HG02840 (cell line): ENCODE measurements around the gene GAS2L2.

Source experiments
- ATAC-seq: cut with Tn5 transposase; IDR thresholded peaks from one replicate; pipeline ENCODE4 v1.9.1; 2021; ENCODE audit warnings: mild to moderate bottlenecking, moderate library complexity, moderate number of reproducible peaks; ENCODE audit not compliant: unreplicated experiment, low FRiP score

Gene GAS2L2

DNA sequence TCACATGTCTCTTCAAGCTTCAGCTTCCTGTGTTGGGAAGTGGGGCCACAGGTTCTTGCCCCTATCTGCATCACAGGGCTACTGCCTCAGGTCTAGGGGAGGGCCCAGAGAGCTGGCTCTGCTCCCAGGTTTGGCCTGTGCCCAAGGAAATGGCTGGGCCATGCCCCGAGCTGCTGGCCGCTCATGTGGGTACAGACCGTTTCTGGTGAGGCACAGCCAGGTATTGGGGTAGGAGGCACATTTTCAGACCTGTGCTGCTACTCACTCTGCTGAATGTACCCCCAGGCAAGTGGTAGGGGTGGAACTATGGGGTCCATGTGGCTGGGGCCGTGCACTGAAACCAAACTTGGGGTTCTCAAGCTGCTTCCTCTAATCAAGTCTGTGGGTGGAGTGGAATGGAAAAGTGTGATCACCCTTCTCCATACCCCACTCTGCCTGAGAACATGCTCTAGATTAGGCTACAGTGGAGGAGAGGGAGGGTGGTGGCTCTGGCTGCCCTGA, 4.6 kb downstream of the GAS2L2 start:
- no peak for ATAC-seq

DNA sequence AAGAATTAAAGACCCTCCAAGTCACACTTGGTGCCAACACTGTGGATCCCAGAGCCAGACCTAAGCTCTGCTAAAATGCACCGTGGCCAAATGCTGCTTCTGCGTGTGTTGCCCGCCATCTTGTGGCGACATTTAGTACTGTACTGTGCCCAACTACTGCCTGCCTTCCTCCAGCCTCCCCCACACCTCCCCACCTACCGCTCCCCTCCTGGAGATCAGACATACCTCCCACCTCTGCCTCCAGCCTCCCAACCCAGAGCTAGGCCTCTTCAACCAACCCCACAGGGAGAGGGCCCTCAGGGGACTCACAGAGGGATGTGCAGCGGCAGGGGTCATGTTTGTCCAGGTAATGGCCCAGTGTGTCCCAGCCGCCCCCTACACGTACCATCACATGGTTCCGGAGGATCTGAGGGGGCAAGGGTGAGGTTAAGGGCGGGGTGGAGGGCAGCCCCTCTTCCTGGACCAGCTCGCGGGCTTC, 5.5 kb downstream of the GAS2L2 start:
- ATAC-seq, result no peak

DNA sequence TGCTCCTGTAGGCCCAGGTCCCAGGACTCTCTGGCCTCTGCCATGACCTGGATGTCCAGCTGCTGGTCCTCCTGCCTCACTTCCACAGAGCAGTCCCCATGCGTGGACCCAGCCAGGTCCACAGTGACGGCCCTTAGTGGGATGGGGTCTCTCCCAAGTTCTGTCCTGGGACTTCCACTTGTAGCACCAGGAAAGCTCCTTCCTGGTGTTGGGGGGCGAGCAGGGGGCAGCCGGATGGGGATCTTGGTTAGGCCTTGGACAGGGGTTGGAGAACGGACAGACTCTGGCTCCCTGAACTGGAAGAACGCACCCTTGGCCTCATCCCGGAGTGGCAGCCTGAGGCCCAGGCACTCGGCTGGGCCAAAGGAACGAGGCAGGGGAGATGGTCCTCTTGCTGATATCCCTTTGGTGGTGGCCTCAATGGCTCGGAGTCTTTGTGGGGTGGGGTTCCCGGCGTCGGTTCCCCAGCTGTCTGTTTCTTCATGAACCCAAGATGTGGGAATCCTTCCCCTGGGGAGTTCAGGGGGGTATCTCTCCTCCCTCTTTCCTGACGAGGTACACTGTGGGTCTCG, 7.2 kb downstream of the GAS2L2 start:
- no peak for ATAC-seq

DNA sequence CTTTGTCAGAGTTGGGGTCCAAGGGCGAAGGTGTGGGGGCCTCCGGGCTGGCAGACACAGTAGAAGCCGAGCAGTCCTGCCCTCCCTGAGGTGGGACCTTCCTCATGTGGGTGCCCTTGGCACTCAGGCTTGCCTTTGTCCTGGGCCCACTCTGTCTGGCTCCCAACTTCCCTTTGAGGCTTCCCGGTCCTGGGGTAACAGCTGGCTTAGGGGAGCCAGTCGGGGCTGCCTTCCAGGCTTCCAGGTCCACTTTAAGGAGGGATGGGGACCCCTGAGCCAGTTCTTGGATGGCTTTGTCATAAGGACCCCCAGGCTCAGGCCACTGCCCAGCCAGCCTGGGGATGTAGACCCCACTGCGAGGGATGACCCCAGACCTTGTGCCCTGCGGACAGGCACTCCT, 7.8 kb downstream of the GAS2L2 start:
- no peak for ATAC-seq

DNA sequence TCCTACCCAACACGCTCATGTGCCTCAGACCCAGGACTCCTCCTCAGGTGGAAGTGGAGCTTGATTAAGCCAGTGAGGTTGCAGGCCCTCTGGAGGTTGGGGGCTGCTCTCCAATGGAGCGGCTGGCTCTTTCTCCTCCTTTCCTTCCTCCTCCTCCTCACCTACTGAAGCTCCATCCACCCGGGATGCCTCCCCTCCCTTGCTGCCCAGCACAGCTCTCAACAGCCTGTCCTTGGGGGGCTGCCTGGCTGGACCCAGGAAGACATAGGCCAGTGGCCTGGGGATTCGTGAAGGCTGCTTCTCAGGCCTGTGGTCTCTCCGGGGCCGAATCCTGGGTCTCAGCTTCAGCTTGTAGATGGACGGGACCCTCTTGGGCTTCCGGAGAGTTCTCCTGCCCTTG, 8.2 kb downstream of the GAS2L2 start:
- no peak for ATAC-seq

DNA sequence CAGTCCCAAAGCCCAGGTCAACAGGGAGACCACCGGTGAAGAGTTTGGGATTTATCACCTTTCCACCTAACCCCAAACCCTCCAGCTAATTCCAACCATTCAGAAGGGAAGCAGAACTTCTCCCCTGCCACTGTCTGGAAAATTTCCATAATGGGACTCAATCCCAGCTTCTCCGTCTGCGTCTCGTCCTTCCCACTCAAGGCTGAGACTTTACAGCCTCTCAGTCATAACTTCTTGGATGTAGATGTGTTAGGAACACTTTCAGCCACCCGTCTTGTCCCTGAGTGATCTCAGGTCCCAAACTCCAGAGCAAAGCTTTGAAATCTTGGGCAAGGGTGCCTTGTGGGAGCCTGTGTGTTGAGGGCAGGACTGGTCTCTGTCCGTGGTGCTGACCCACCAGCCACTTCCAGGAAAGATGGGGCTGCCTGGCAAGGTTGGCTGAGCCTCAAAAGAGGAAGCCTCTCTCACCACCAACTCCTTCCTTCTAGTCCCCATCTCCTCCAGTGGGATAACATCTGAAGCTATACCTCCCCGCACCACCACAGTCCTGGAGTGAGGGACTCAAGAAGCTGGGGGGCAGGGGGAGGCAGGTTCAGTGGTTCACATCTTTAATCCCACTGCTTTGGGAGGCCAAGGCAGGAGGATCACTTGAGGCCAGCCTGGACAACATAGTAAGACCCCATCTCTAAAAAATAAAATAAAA, 9.3 kb downstream of the GAS2L2 start:
- ATAC-seq, result no peak

DNA sequence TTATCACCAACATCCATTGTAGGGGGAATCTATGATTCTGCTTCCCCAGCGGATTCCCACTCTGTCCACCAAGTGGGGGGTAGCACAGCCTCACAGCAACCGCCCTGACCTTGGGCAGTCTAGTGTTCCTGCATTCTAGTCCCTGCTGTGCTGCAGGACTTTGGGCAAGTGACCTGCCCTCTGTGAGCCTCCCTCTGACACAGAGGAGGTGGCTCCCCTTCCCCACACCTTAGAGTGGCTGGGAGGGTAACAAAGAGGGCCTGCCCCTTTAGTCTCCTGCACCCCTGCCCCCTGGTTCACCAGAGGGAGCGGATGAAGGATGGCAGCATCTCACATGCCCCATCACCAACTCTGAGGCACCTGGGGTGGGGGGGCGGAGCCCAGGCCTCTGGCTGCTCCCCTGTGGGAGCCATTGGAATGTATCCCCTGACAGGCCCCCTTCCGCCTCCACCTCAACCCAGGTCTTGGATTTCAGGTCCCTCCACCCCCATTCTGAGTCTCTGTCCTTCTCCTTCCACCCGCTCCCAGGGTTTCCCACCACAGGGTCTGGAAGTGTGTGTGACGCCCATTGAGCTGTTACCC, 10.1 kb downstream of the GAS2L2 start:
- ATAC-seq, result no peak

DNA sequence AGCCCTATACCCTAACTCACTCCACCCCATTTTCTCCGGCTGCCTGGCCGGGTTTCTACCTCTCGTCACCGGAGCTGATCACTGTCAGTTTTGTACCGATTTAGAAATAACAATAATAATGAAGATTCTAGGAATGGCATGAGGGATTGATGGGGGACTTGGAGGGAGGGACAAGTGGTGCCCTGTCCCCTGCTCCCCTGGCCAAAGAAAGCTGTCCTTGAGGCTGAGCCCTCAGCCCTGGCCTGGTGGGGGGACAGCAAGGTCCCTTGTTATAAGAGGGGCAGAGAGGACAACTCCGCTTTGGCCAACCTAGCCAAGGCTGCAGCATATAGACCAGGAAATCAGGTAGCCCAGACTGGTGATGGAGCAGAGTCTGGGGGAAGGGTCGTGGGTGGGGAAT, 10.5 kb downstream of the GAS2L2 start:
- ATAC-seq, result no peak

DNA sequence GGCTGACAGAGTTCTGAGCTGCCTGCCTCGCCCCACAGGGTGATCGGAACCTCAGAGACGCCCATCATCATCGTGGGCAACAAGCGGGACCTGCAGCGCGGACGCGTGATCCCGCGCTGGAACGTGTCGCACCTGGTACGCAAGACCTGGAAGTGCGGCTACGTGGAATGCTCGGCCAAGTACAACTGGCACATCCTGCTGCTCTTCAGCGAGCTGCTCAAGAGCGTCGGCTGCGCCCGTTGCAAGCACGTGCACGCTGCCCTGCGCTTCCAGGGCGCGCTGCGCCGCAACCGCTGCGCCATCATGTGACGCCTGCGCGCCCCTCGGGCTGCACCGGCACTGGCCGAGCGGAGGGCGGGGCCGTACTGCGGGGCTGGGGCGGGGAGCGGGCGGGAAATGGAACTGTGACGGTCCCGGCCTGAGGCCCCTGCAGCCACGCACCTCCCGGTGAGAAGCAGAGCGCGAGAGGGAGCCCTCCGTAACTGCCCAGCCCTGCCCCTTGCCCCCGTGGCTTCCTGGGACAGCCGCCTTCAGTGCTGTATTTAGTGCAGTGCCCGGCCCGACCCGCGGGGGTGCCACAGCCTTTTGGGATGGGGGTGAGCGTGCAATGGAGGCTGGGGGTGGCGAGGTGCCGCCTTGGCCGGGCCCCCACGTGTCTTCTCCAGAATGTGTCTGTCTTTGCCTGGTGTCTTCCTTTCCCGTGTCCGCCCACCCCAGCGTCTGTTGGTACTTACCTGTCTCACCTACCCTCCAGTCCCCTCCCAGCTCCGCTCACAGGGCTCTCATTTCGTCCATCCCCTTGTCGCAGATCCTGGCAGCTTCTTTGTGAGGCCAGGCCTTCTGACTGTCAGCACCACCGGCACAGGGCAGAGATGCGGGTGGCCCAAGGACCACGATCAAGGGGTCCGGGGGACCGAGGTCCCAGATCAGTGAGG, 11.8 kb downstream of the GAS2L2 start:
- no peak for ATAC-seq

DNA sequence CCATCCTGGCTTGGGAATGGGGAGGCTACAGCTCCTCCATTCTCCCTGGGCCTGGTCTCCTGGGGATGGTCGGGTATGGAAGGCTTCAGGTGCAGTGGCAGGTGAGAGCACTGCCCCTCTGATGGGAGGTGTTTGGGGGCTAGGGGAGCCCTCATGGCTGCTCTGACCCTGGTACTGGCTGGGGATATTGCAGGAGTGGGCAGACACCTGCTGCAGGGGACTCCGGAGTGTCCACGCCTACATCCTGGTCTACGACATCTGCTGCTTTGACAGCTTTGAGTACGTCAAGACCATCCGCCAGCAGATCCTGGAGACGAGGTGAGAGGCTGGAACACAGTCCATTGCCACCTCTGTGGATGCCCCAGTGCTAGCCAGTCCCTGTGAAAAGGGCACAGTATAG, 12.8 kb downstream of the GAS2L2 start:
- ATAC-seq, result no peak

DNA sequence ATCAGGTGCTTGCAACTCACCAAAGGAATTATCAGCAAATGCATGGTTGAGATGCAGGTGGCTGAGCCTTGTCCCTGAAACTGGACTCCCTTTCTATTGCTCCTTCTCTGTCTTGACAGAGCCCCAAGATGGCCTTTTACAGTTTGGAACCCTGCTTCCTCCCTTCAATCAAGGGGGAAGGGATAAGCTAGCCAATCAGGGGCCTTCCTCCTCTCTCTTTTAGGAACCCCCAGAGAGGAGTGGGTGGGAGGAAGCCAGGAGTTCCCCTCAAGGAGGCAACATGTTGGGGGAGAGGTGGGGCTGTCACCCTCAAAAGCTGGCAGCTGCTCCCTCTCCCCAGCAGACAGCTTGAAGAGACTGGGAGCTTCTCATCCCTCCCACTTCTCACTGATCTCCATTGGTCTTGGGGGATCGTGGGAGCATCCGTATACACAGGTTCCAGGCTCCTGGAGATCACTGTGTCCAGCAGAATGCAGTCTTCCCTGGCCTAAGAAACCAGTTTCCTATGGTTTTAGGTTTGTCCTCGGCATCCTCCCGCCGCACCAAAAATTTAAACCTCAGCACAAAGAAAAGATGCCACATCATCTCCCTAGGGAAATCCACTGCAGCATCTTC, 14.4 kb downstream of the GAS2L2 start:
- ATAC-seq, result no peak

DNA sequence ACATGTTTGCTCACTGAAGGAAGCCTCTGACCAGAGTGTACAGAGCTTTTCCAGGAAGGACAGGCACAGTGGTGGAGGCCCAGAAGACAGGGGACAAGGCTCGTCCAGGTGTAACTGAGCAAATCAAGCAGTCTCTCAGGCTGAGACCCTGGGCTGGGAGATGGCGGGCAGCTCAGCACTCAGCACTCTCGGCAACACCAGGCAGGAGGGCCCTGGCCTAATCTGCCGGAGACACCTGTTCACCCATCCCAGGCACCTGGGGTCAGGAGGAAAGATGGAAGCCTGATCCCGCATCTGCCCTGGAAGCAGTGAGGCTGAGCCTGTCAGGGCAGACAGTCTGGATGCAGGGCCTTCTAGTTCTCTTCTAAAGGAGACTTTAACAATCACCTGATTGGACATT, 16.8 kb downstream of the GAS2L2 start:
- no peak for ATAC-seq

DNA sequence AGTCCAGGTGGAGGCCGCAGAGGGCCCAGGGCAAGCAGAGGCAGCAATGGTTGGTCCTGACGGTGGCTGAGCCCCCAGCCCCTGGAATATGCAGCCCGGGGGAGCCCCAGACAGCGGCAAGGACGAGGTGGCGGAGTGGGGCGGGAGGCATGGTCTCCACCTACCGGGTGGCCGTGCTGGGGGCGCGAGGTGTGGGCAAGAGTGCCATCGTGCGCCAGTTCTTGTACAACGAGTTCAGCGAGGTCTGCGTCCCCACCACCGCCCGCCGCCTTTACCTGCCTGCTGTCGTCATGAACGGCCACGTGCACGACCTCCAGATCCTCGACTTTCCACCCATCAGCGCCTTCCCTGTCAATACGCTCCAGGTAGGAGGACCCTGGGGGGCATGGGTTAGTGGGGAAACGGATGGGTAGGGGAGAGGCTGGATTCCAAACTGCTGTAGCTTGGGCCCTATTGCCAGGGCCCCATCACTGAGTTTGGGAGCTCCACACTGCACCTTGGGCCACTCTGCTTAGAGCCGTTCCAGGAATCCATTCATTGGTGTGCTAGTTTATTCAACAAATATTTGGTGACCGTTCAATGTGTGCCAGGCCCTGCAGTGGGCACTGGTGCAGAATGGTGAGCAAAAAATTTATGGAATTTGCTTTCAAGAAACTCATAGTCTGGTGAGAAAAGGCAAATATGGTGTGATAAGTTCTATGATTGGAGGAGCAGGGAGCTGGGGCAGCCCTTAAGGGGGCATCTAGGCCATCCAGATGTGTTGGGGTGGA, 17.8 kb downstream of the GAS2L2 start:
- ATAC-seq, result no peak

DNA sequence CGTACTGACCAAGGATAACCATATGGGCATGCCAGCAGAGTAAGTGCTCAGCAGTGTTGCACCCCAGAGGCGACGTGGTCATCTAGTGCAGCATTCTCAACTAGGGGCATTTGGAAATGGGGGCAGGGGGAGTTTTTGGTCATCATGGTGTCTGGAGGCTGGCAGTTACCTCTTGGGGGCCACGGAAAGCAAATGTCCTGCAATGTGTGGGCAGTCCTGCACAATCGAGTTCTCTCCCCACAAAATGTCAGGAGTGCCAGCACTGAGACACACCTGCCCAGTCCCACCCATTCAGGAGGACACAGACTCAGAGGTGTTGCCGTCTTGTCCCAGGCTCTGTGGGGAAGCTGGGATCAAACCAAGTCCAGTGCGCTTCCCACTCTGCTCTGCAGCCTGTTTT, 18.6 kb downstream of the GAS2L2 start:
- no peak for ATAC-seq

DNA sequence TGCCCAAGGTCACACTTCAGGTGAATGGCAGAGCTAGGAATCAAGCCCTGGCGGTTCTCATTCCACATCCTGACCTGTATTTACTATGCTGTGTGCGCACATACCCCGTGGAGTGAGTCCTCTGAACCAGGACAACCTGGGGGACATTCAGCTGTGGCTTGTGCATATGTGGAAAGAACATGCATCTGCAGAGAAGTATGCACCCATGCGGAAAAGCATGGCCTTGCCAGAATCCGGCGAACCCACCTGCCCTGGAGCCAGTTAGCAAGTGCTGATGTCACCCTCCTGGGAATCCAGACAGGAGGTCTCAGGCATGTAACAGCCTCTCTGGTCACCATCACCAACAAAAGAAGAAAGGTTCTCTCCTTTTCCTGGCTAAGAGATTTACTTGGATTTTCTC, 19.7 kb downstream of the GAS2L2 start:
- no peak for ATAC-seq

DNA sequence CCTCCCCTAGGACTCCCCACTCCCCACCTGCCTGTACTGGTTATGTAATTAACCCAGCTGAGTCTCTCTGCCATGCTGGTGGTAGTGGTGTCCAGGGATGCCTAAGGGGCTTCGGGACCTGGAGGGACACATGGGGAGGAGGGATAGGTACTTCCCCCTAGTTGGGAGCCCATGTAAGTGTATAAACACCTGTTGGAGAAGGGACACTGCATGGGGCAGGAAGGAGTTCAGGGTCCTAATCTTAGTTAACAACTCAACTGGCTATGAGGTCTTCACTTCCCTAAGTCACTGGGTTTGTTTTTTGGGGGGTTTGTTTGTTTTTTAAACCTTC, 20.3 kb downstream of the GAS2L2 start:
- ATAC-seq, result no peak

DNA sequence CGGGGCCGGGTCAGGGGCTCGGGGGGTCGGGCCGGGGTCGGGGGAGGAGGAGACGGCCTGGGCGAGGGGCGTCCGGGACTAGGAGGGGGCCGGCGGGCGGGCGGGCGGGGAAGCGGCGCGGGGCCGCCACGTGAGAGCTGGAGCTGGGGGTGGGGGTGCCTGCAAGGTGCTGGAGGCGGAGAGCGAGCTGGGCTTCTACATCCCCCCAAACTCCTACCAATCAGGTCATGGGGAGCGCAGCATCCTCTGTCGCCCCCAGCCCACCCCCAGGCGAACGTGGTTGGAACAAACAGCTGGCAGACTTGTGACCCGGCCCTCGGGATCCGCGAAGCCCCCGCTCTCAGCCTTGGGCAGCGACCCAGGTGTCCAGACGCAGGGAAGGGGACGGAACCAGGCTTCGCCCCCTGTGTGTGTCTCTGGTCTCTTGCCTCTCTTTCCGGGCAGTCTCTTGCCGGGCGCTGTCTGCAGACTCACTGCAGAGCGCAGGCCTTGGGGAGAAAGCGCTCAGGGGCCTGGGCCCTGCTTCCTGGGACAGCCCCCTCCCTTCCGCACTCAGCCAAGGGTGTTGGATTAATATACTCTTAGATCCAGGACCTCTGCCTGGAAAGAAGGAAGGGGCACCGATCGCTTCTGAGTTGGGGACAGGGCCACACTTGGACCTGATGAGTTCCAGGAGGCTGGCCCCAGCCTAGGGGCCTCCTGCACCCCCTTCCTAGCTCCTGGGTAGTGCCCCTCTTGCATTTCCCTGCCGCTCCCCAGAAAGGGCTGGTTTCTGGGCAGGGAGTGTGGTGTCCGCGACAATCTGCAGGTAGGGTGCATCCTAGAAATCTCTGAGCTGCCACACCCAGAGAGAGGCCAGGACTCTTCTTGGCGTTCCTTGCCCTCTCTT, 20.9 kb downstream of the GAS2L2 start:
- ATAC-seq, result no peak

DNA sequence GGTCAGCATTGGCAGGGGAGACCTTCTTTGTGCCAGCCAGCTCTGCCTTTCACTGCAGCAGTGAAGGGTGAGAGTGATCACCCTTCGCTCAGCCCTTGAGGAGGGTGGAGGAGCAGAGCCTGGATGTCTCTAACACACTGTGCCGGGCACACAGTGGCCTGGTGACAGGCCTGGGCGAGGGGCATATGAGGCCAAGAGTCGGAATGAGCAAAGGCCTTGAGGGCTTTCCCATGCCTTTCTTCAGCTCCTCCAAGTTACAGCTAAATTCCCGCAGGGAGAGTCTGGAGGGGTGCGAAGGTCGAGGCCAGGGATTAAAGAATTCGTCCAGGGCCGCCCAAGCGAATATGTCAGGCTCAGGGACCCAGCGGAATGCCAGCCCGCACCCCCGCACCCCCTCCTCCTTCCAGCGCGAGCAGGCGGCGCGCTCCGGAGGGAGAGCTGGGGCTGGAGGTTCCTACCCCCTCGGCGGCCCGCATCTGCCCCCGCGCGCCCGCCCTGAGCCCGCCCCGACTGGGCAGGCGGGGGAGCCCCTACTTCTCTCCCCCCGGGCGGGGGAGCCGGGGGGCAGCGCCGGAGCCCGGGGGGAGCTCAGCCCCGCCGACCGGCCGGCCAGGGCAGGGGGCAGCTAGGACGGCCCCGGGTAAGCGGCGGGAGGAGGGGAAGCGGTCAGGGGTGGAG, 21.7 kb downstream of the GAS2L2 start, which contains the start of gene RASL10B:
RASL10B (plus strand) TSS at position 401 of the 678 bp plus-strand sequence. CDS start 3,546 bp downstream, outside the sequence.
- no peak for ATAC-seq
